WERI-Rb-1 (cell line): ENCODE results near the gene PCDH9.

Experiments
- DNase-seq: peaks from one replicate; pipeline ENCODE4 v3.0.0-alpha.2; 2020
- H3K27ac ChIP-seq: fragments of 250-450 bp; sonication (Bioruptor Pico); 2 replicates; pipeline ENCODE4 v1.5.1; 2020; ENCODE audit warnings: mild to moderate bottlenecking, moderate library complexity
- H3K27me3 ChIP-seq: fragments of 250-450 bp; sonication (Bioruptor Pico); 2 replicates; pipeline ENCODE4 v1.5.1; 2021; ENCODE audit warnings: mild to moderate bottlenecking, low read depth, moderate library complexity; ENCODE audit not compliant: insufficient read depth, severe bottlenecking
- H3K36me3 ChIP-seq: fragments of 250-450 bp; sonication (Bioruptor Pico); 2 replicates; pipeline ENCODE4 v1.5.1; 2020; ENCODE audit warnings: mild to moderate bottlenecking, moderate library complexity
- H3K4me3 ChIP-seq: 2 replicates; pipeline ENCODE4 v1.5.1; 2011; ENCODE audit warnings: low read depth, mild to moderate bottlenecking, control low read depth, low read length
- H3K9me3 ChIP-seq: fragments of 250-450 bp; sonication (Bioruptor Pico); 2 replicates; pipeline ENCODE4 v1.5.1; 2021; ENCODE audit warnings: mild to moderate bottlenecking, moderate library complexity; ENCODE audit not compliant: severe bottlenecking
- CTCF ChIP-seq: IDR thresholded peaks from 2 replicates; pipeline ENCODE4 v1.5.1; 2011; ENCODE audit warnings: low read depth, mild to moderate bottlenecking, control low read depth, inconsistent platforms, low read length

Gene PCDH9

GRCh38 chr13:66443926-66444325 is 786.2 kb downstream of the PCDH9 start:
- H3K27ac ChIP-seq, result no peak overlapping the region
- no peaks in the 10 kb centered on the region for H3K27me3 ChIP-seq
- no peak for TF ChIP-seq CTCF
- DNase-seq, result peak; percentile 18
- no peaks in the 10 kb centered on the region for H3K9me3 ChIP-seq
- no peaks in the 10 kb centered on the region for H3K36me3 ChIP-seq
- H3K4me3 ChIP-seq, result no peak overlapping the region

GRCh38 chr13:66440938-66441337 is 789.2 kb downstream of the PCDH9 start:
- TF ChIP-seq CTCF, result no peak
- DNase-seq, result no peak
- H3K4me3 ChIP-seq, result no peak overlapping the region
- H3K9me3 ChIP-seq, result no peaks in the 10 kb centered on the region
- no peaks in the 10 kb centered on the region for H3K36me3 ChIP-seq
- H3K27me3 ChIP-seq, result no peaks in the 10 kb centered on the region
- no peak overlapping the region for H3K27ac ChIP-seq

- TF ChIP-seq CTCF, result no peak
- no peaks in the 10 kb centered on the region for H3K27me3 ChIP-seq
- H3K9me3 ChIP-seq, result no peaks in the 10 kb centered on the region
- no peak for DNase-seq
- no peak overlapping the region for H3K4me3 ChIP-seq
- no peak overlapping the region for H3K27ac ChIP-seq
- H3K36me3 ChIP-seq, result no peaks in the 10 kb centered on the region
These were observed 799.4 kb downstream of the PCDH9 start for GRCh38 chr13:66430728-66431127.

GRCh38 chr13:66430269-66430668 is 799.9 kb downstream of the PCDH9 start:
- no peak for TF ChIP-seq CTCF
- H3K27ac ChIP-seq, result no peak overlapping the region
- no peak overlapping the region for H3K4me3 ChIP-seq

GRCh38 chr13:66429156-66429555 is 801.0 kb downstream of the PCDH9 start:
- DNase-seq, result no peak
- no peaks in the 10 kb centered on the region for H3K27me3 ChIP-seq

More at GRCh38 chr13:66430269-66430668, 799.9 kb downstream of the PCDH9 start:
- Histone ChIP-seq H3K36me3 (no peaks in the 10 kb centered on the region), H3K27me3 (no peaks in the 10 kb centered on the region), H3K9me3 (no peaks in the 10 kb centered on the region)
- DNase-seq, result no peak

More at GRCh38 chr13:66429156-66429555, 801.0 kb downstream of the PCDH9 start:
- TF ChIP-seq CTCF, result no peak
- Histone ChIP-seq H3K27ac (no peak overlapping the region), H3K9me3 (no peaks in the 10 kb centered on the region), H3K4me3 (no peak overlapping the region), H3K36me3 (no peaks in the 10 kb centered on the region)
